GM11168 (cell line): ENCODE measurements around the gene SLC12A6.

Experiments
- in situ Hi-C: fragments of 300-500 bp; cut with MboI; formaldehyde crosslinking; loops from one replicate; pipeline ENCODE4 v1.12.0; 2022; ENCODE audit warnings: low sequenced_read_pairs; ENCODE audit not compliant: unreplicated experiment

SLC12A6 gene

GRCh38 chr15:34275154-34275553, 62.4 kb downstream of the SLC12A6 start:
- in situ Hi-C loops = no loop called here

- in situ Hi-C loops = no loop called here
These were observed 66.1 kb downstream of the SLC12A6 start for GRCh38 chr15:34271493-34271892.

- in situ Hi-C loops = no loop called here
These were observed 70.8 kb downstream of the SLC12A6 start for GRCh38 chr15:34266751-34267150.

- in situ Hi-C loops = no loop called here
These were observed 73.5 kb downstream of the SLC12A6 start for GRCh38 chr15:34264076-34264475.

GRCh38 chr15:34262362-34262761, 75.2 kb downstream of the SLC12A6 start:
- in situ Hi-C loops = no loop called here

- in situ Hi-C loops = no loop called here
These were observed 78.0 kb downstream of the SLC12A6 start for GRCh38 chr15:34259566-34259965.

GRCh38 chr15:34258151-34258550, 79.4 kb downstream of the SLC12A6 start:
- in situ Hi-C loops = no loop called here

- in situ Hi-C loops = no loop called here
These were observed 85.0 kb downstream of the SLC12A6 start for GRCh38 chr15:34252545-34252944.

GRCh38 chr15:34248190-34248589, 89.4 kb downstream of the SLC12A6 start:
- in situ Hi-C loops = loop anchor here (25.0 kb wide), 1 partner anchor 289 kb away; no protein-coding TSS in a partner anchor

GRCh38 chr15:34246276-34246976, 91.2 kb downstream of the SLC12A6 start:
- in situ Hi-C loops = loop anchor here (25.0 kb wide), 1 partner anchor 291 kb away; no protein-coding TSS in a partner anchor

GRCh38 chr15:34243226-34243625, 94.4 kb downstream of the SLC12A6 start:
- in situ Hi-C loops = loop anchor here (25.0 kb wide), 1 partner anchor 294 kb away; no protein-coding TSS in a partner anchor

GRCh38 chr15:34242331-34242710, 95.3 kb downstream of the SLC12A6 start:
- in situ Hi-C loops = loop anchor here (25.0 kb wide), 1 partner anchor 295 kb away; no protein-coding TSS in a partner anchor

GRCh38 chr15:34241376-34242330, 95.9 kb downstream of the SLC12A6 start:
- in situ Hi-C loops = loop anchor here (25.0 kb wide), 1 partner anchor 296 kb away; no protein-coding TSS in a partner anchor

- in situ Hi-C loops = loop anchor here (25.0 kb wide), 1 partner anchor 297 kb away; no protein-coding TSS in a partner anchor
These were observed 97.0 kb downstream of the SLC12A6 start for GRCh38 chr15:34240537-34240936.

GRCh38 chr15:34239151-34239808, 98.3 kb downstream of the SLC12A6 start:
- in situ Hi-C loops = loop anchor here (25.0 kb wide), 1 partner anchor 298 kb away; no protein-coding TSS in a partner anchor

- in situ Hi-C loops = loop anchor here (25.0 kb wide), 1 partner anchor 304 kb away; no protein-coding TSS in a partner anchor
These were observed 104.0 kb downstream of the SLC12A6 start for GRCh38 chr15:34233614-34234013.

GRCh38 chr15:34223904-34224596, 113.5 kb downstream of the SLC12A6 start:
- in situ Hi-C loops = no loop called here

- in situ Hi-C loops = loop anchor here (5.0 kb wide), 2 partner anchors 105 to 150 kb away; no protein-coding TSS in a partner anchor
These were observed 119.9 kb downstream of the SLC12A6 start for GRCh38 chr15:34217587-34218225.
